ENCODE results near the gene SNTG2. TPM values are rescaled to one million over a fixed set of nuclear protein-coding genes. Genes with fewer than 3 reads are reported as not detected.

SNTG2 gene
- total and polyA plus RNA-seq, 2 of the 13 experiments (the other 11 are each of a cell fraction or from before 2014, with no cell fraction given) = not detected

- H3K79me2 ChIP-seq (ENCODE audit: insufficient read depth, low read length) = no peaks in the 10 kb centered on the region
- H4K20me1 ChIP-seq (ENCODE audit: insufficient read depth, low read length) = no peaks in the 10 kb centered on the region
- in situ Hi-C loops (cut with HindIII; ENCODE audit: extremely low pct_ligation_motif_present, low pct_unique_long_range_greater_than_20kb) (no loop called here), intact Hi-C loops (cut with micrococcal nuclease; ENCODE audit: unreplicated experiment) (no loop called here)
- BruUV-seq (replicated peaks) = no TSS peak
- WGBS (ENCODE audit: low lambda C conversion rate) = 13% methylated on average over 3 of the region's 3 CpGs
- no peak for TF ChIP-seq ZNF317 (CRISPR knock-in tag; IDR thresholded peaks at IDR 0.05)
- TF ChIP-seq ZNF619 (CRISPR knock-in tag; IDR thresholded peaks at IDR 0.05) = no peak
- peak; percentile 82 to 94 for TF ChIP-seq MAFK (conservative IDR thresholded peaks at IDR 0.05 in 1 of 2, IDR thresholded peaks at IDR 0.05 in 1 of 2; ENCODE audit: low read length in 2 of 2)
- no peak for TF ChIP-seq TSC22D2 (CRISPR knock-in tag; IDR thresholded peaks at IDR 0.05; ENCODE audit: borderline replicate concordance)
- TF ChIP-seq ZNF136 (CRISPR knock-in tag; IDR thresholded peaks at IDR 0.05; ENCODE audit: low read depth) = no peak
- TF ChIP-seq CREB1 (IDR thresholded peaks at IDR 0.05) = no peak
- no peak for TF ChIP-seq CREB1 (CRISPR knock-in tag; IDR thresholded peaks at IDR 0.05)
- TF ChIP-seq BRD4 (CRISPR knock-in tag; IDR thresholded peaks at IDR 0.05) = no peak
- no peak for TF ChIP-seq MAF1 (CRISPR knock-in tag; IDR thresholded peaks at IDR 0.05; ENCODE audit: borderline replicate concordance)
- TF ChIP-seq MAFF (IDR thresholded peaks at IDR 0.05; ENCODE audit: low read depth, low read length) = peak; percentile 87
- TF ChIP-seq IRF2 (CRISPR knock-in tag; IDR thresholded peaks at IDR 0.05) = no peak
- no peak for TF ChIP-seq CEBPB (IDR thresholded peaks at IDR 0.05; ENCODE audit: borderline replicate concordance, low read depth, low read length)
- TF ChIP-seq ZBTB21 (CRISPR knock-in tag; IDR thresholded peaks at IDR 0.05) = no peak
- TF ChIP-seq ZNF496 (CRISPR knock-in tag; IDR thresholded peaks at IDR 0.05; ENCODE audit: insufficient replicate concordance) = no peak
- no peak for TF ChIP-seq ZBTB3 (CRISPR knock-in tag; IDR thresholded peaks at IDR 0.05; ENCODE audit: borderline replicate concordance, low read depth)
- TF ChIP-seq ZFP36 (IDR thresholded peaks at IDR 0.05; ENCODE audit: borderline replicate concordance, low read depth, low read length, partially characterized antibody) = no peak
- TF ChIP-seq HNRNPH1 (optimal IDR thresholded peaks at IDR 0.05; ENCODE audit: low read depth, low read length) = no peak
- ATAC-seq (no peak), FAIRE-seq (no peak), DNase-seq (ENCODE audit: low spot score) (no peak)
- no peaks in the 10 kb centered on the region for H3K36me3 ChIP-seq (replicated peaks in 1 of 2; ENCODE audit: control insufficient read depth in 1 of 2, insufficient read depth in 2 of 2, low read length in 2 of 2)
- ChIA-PET POLR2A (no interaction called here), CTCF (ENCODE audit: low intra/inter-chr PET ratio, low total read pairs) (no interaction called here)
- no peak overlapping the region for H3K4me2 ChIP-seq (ENCODE audit: low read depth, low read length)
- H3K4me3 ChIP-seq (replicated peaks in 1 of 3; ENCODE audit: insufficient read depth in 1 of 3, low read depth in 2 of 3, low read length in 3 of 3) = no peak overlapping the region
- H3K4me1 ChIP-seq (ENCODE audit: insufficient read depth, low read length) = no peaks in the 10 kb centered on the region
- no peak overlapping the region for H3K27ac ChIP-seq (ENCODE audit: extremely low read length, insufficient read depth, low read length)
- H3K9ac ChIP-seq (ENCODE audit: insufficient read depth, low read depth, low read length) = no peak overlapping the region
- H2AFZ ChIP-seq (ENCODE audit: low read length) = no peak overlapping the region
- peaks cover 9% of the 10 kb centered on the region; the same call in 1 of the 2 replicates for H3K9me3 ChIP-seq (ENCODE audit: low read length)
- H3K27me3 ChIP-seq (ENCODE audit: control insufficient read depth in 1 of 2, insufficient read depth in 2 of 2, low read length in 2 of 2) = peaks cover 0 to 9% of the 10 kb centered on the region in 2 experiments; a peak in 3 of 5 replicates
These were observed 22.5 kb downstream of the SNTG2 start for GRCh38 chr2:973129-973528.
